ENCODE results near the gene B3GNT3. TPM values are rescaled to one million over a fixed set of nuclear protein-coding genes. Genes with fewer than 3 reads are reported as not detected.
A peak's percentile ranks its signal among the peaks of the same experiment; 100 is the strongest.

B3GNT3 gene
- total and polyA plus RNA-seq, 2 donors (not counting 1 experiment from before 2014, with no cell fraction given): 0.06 TPM; not detected in 1

DNA sequence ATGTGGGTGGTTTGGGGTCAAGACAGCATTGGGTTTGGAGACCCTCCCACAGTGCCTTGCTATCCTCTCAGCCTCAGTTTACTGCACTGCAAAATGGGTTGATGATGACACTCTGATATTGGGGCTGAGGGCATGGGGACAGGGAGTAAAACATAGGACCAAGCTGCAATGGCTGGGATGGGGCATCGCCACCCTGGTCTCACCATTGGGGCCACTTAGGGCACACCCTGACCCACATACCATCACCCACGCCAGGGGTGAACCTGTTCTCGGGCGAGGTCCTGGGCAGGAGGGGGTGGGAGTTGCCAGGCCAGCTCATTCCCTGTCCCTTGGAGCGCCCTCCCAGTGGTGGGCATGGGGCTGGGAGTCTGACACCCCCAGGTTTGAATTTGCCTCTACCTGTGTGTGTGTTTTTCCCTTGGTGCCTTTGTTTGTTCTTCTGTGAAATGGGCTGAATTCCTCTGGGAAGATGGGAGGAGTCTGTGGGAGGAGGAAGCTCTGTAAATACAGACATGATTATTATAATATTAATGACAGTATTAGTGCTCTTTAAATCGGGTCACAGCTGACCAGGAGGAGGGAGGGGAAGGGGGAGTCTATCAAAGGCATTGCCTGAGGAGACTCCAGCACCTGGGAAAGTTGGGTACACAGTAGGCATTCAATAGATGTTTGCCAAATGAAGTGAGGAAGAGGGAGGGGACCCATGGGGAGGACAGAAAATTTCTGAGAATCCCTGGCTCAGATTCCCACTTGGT lies 45.9 kb upstream of the B3GNT3 start:
- Histone ChIP-seq H3K9me3 (ENCODE audit: control extremely low read depth in 1 of 3, control insufficient read depth in 2 of 3, insufficient read depth in 1 of 3, low read length in 2 of 3) (peaks cover 0 to 3% (median 0%) of the 10 kb centered on the region in 3 donors), H3K9ac (ENCODE audit: low read length) (peak overlapping the region; percentile 71), H3K27ac (ENCODE audit: low read length in 2 of 2) (no peak overlapping the region), H4K20me1 (ENCODE audit: control insufficient read depth, insufficient read depth, low read length, poor library complexity, severe bottlenecking) (no peaks in the 10 kb centered on the region), H3K27me3 (replicated peaks in 1 of 4; ENCODE audit: control extremely low read depth in 1 of 4, control insufficient read depth in 3 of 4, insufficient read depth in 4 of 4, low read length in 3 of 4) (no peaks in the 10 kb centered on the region), H3K4me3 (ENCODE audit: control extremely low read depth in 1 of 5, extremely low read depth in 1 of 5, insufficient read depth in 1 of 5, low read depth in 2 of 5, low read length in 4 of 5) (peak overlapping the region in 2 of 5 experiments; percentile 71 to 72), H3K4me1 (ENCODE audit: control insufficient read depth in 2 of 2, insufficient read depth in 2 of 2, low read length in 2 of 2) (peaks cover 48 to 74% of the 10 kb centered on the region in 2 donors), H3K36me3 (replicated peaks in 1 of 2; ENCODE audit: control extremely low read depth in 1 of 2, control insufficient read depth in 1 of 2, extremely low read depth in 1 of 2, insufficient read depth in 2 of 2, low read length in 1 of 2) (peaks cover 0 to 3% of the 10 kb centered on the region in 2 experiments), H3K4me2 (replicated peaks; ENCODE audit: low read depth, low read length, poor library complexity, severe bottlenecking) (peak overlapping the region; percentile 88), H2AFZ (ENCODE audit: insufficient read depth, low read depth, low read length, poor library complexity, severe bottlenecking) (no peak overlapping the region), H3K79me2 (ENCODE audit: control insufficient read depth, insufficient read depth, low read length) (peaks cover 66% of the 10 kb centered on the region)
- ChIA-PET POLR2A (interaction anchor here (0.6 to 2.9 kb wide), 2 partner anchors 15 to 29 kb away, joined by 3 to 11 read pairs; partner anchors contain the start of gene MAP1S), CTCF (interaction anchor here (1.1 to 11.3 kb wide), 2 partner anchors 12 to 17 kb away, joined by 3 to 122 read pairs; no protein-coding TSS in a partner anchor)
- H3K9me3 Mint-ChIP-seq (ENCODE audit: insufficient read depth): no peaks in the 10 kb centered on the region
- ATAC-seq (ENCODE audit: low read depth) (no peak), DNase-seq (no peak)
- peak overlapping the region; percentile 89 for H3K4me3 Mint-ChIP-seq
- peak overlapping the region; percentile 90 for H3K27ac Mint-ChIP-seq
- H3K27me3 Mint-ChIP-seq: no peaks in the 10 kb centered on the region
- peaks cover 59% of the 10 kb centered on the region for H3K4me1 Mint-ChIP-seq
- no peak for TF ChIP-seq EZH2 (IDR thresholded peaks at IDR 0.05; ENCODE audit: borderline replicate concordance, insufficient read depth, low read depth, low read length, poor library complexity, severe bottlenecking)
- TF ChIP-seq, protein P1, sequence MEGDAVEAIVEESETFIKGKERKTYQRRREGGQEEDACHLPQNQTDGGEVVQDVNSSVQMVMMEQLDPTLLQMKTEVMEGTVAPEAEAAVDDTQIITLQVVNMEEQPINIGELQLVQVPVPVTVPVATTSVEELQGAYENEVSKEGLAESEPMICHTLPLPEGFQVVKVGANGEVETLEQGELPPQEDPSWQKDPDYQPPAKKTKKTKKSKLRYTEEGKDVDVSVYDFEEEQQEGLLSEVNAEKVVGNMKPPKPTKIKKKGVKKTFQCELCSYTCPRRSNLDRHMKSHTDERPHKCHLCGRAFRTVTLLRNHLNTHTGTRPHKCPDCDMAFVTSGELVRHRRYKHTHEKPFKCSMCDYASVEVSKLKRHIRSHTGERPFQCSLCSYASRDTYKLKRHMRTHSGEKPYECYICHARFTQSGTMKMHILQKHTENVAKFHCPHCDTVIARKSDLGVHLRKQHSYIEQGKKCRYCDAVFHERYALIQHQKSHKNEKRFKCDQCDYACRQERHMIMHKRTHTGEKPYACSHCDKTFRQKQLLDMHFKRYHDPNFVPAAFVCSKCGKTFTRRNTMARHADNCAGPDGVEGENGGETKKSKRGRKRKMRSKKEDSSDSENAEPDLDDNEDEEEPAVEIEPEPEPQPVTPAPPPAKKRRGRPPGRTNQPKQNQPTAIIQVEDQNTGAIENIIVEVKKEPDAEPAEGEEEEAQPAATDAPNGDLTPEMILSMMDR (IDR thresholded peaks at IDR 0.05): no peak
- 95% methylated on average over 3 of the region's 6 CpGs for WGBS (ENCODE audit: insufficient coverage)
- intact Hi-C loops (cut with micrococcal nuclease): no loop called here

Measured in B cell (primary cell).